Transverse colon (tissue), 3 donors: ENCODE results near the gene JARID2.

ENCODE experiments used
- POLR2A ChIP-seq: fragments of 450-650 bp; IDR thresholded peaks from one replicate; pipeline ENCODE4 v1.6.1; 2016; ENCODE audit warnings: antibody characterized with exemption, mild to moderate bottlenecking, moderate library complexity
- TF ChIP-seq, protein P1 (sequence below), 5 experiments: fragments of 200-600 bp in 3 of 5; fragments of 450-650 bp in 2 of 5; sonication (generic) in 3 of 5; IDR thresholded peaks; 1 replicate in 2 of 5; 2 replicates in 3 of 5; pipeline ENCODE4 v1.5.1; 2016 to 2017; ENCODE audit warnings: antibody characterized with exemption in 5 of 5, inconsistent platforms in 3 of 5, mild to moderate bottlenecking in 2 of 5, moderate library complexity in 1 of 5

DNA sequence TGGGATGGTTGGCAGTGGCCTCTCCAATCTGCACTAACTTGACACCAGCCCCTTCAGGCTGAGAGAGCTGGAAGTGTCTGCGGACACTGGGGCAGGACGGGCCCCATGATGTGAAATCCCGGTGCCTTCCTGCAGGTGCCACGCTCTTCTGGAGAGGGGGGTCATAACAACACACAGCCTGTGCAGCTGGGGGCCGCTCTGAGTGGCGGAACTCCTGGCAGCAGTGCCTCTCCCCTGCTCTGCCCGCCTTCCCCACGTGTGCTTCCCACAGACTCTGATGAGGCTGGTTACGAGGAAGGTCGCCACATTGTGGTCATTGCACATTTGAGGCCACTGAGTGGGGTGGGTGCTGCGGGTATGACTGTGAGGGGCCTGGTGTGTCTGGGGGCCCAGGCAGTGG lies 271.7 kb downstream of the JARID2 start:
- TF ChIP-seq POLR2A, result no peak
- TF ChIP-seq, protein P1, sequence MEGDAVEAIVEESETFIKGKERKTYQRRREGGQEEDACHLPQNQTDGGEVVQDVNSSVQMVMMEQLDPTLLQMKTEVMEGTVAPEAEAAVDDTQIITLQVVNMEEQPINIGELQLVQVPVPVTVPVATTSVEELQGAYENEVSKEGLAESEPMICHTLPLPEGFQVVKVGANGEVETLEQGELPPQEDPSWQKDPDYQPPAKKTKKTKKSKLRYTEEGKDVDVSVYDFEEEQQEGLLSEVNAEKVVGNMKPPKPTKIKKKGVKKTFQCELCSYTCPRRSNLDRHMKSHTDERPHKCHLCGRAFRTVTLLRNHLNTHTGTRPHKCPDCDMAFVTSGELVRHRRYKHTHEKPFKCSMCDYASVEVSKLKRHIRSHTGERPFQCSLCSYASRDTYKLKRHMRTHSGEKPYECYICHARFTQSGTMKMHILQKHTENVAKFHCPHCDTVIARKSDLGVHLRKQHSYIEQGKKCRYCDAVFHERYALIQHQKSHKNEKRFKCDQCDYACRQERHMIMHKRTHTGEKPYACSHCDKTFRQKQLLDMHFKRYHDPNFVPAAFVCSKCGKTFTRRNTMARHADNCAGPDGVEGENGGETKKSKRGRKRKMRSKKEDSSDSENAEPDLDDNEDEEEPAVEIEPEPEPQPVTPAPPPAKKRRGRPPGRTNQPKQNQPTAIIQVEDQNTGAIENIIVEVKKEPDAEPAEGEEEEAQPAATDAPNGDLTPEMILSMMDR (IDR thresholded peaks at IDR 0.05), result no peak
